GM23338 (cell line): ENCODE measurements around the gene MUS81. TPM values are rescaled to one million over a fixed set of nuclear protein-coding genes. Genes with fewer than 3 reads are reported as not detected.

Experiments used
- ATAC-seq: fragments of 200-7000 bp; cut with Tn5 transposase; 3 replicates; pipeline ENCODE4 v1.9.1; 2020
- DNase-seq: peaks from one replicate; pipeline ENCODE4 v3.0.0-alpha.2; 2015; ENCODE audit warnings: low spot score
- H2AFZ ChIP-seq: fragments of 200-600 bp; sonication (generic); 2 replicates; pipeline ENCODE4 v1.8.0; 2016; ENCODE audit warnings: antibody characterized with exemption, mild to moderate bottlenecking, moderate library complexity
- H3F3A ChIP-seq: fragments of 200-600 bp; sonication (generic); replicated peaks from 2 replicates; pipeline ENCODE4 v1.8.0; 2017; ENCODE audit warnings: antibody characterized with exemption, mixed run types, low read depth
- H3K27ac ChIP-seq: fragments of 200-600 bp; sonication (generic); 2 replicates; pipeline ENCODE4 v1.6.1; 2016; ENCODE audit warnings: low read depth
- H3K27me3 ChIP-seq: fragments of 200-600 bp; sonication (generic); 2 replicates; pipeline ENCODE4 v1.8.0; 2016; ENCODE audit warnings: mild to moderate bottlenecking, mixed run types, moderate library complexity; ENCODE audit not compliant: insufficient read depth
- H3K36me3 ChIP-seq: fragments of 200-600 bp; sonication (generic); 2 replicates; pipeline ENCODE4 v1.8.0; 2016; ENCODE audit warnings: mild to moderate bottlenecking; ENCODE audit not compliant: insufficient read depth
- H3K4me1 ChIP-seq: fragments of 200-600 bp; sonication (generic); 2 replicates; pipeline ENCODE4 v1.8.0; 2016; ENCODE audit warnings: mild to moderate bottlenecking, moderate library complexity; ENCODE audit not compliant: insufficient read depth
- H3K4me2 ChIP-seq: fragments of 200-600 bp; sonication (generic); 2 replicates; pipeline ENCODE4 v1.7.1; 2017; ENCODE audit warnings: mixed run types
- H3K4me3 ChIP-seq: fragments of 200-600 bp; sonication (generic); 2 replicates; pipeline ENCODE4 v1.6.1; 2016; ENCODE audit warnings: mixed run types
- H3K79me2 ChIP-seq: fragments of 200-600 bp; sonication (generic); replicated peaks from 2 replicates; pipeline ENCODE4 v1.8.0; 2017; ENCODE audit warnings: mild to moderate bottlenecking; ENCODE audit not compliant: insufficient read depth
- H3K9me2 ChIP-seq: fragments of 200-600 bp; sonication (generic); 2 replicates; pipeline ENCODE4 v1.8.0; 2017; ENCODE audit not compliant: insufficient read depth
- H4K20me1 ChIP-seq: fragments of 200-600 bp; sonication (generic); replicated peaks from 2 replicates; pipeline ENCODE4 v1.8.0; 2017; ENCODE audit warnings: mild to moderate bottlenecking; ENCODE audit not compliant: insufficient read depth
- H3K27ac Mint-ChIP-seq: 2 replicates; pipeline ENCODE4 v1.8.0; 2020; ENCODE audit warnings: inconsistent platforms, mild to moderate bottlenecking, moderate library complexity, mixed read lengths
- H3K27me3 Mint-ChIP-seq: 3 replicates; pipeline ENCODE4 v1.8.0; 2022; ENCODE audit warnings: low read depth, mild to moderate bottlenecking, moderate library complexity, mixed read lengths, inconsistent platforms; ENCODE audit not compliant: insufficient read depth, poor library complexity
- H3K36me3 Mint-ChIP-seq: 3 replicates; pipeline ENCODE4 v1.8.0; 2021; ENCODE audit warnings: low read depth, mild to moderate bottlenecking, inconsistent platforms, moderate library complexity, mixed read lengths
- H3K4me1 Mint-ChIP-seq: 3 replicates; pipeline ENCODE4 v1.8.0; 2020; ENCODE audit warnings: mild to moderate bottlenecking, inconsistent platforms, mixed read lengths
- H3K4me3 Mint-ChIP-seq: 3 replicates; pipeline ENCODE4 v1.8.0; 2021; ENCODE audit warnings: moderate library complexity, mild to moderate bottlenecking, inconsistent platforms, mixed read lengths
- H3K9me3 Mint-ChIP-seq: 3 replicates; pipeline ENCODE4 v1.8.0; 2020; ENCODE audit warnings: moderate library complexity, mild to moderate bottlenecking, inconsistent platforms, mixed read lengths
- CREB1 ChIP-seq: fragments of 250-450 bp; sonication (Bioruptor Pico); IDR thresholded peaks from 2 replicates; pipeline ENCODE4 v1.5.0; 2020; ENCODE audit warnings: low read depth, mild to moderate bottlenecking, moderate library complexity
- CTCF ChIP-seq, 2 experiments: fragments of 200-600 bp in 1 of 2; sonication (generic) in 1 of 2; conservative IDR thresholded peaks; 2 replicates each; pipeline versions ENCODE4 v1.5.1 to v1.6.1; 2016 to 2017; ENCODE audit warnings: antibody characterized with exemption in 2 of 2, low read depth in 2 of 2, mild to moderate bottlenecking in 2 of 2, moderate library complexity in 1 of 2
- ETS1 ChIP-seq: IDR thresholded peaks from 2 replicates; pipeline ENCODE4 v1.6.1; 2016; ENCODE audit warnings: antibody characterized with exemption
- EZH2 ChIP-seq: fragments of 200-600 bp; sonication (generic); IDR thresholded peaks from one replicate; pipeline ENCODE4 v1.8.0; 2017; ENCODE audit warnings: antibody characterized with exemption, mild to moderate bottlenecking, low read depth; ENCODE audit not compliant: unreplicated experiment
- NANOG ChIP-seq: IDR thresholded peaks from 2 replicates; pipeline ENCODE4 v1.6.1; 2016; ENCODE audit warnings: antibody characterized with exemption, borderline replicate concordance
- POLR2AphosphoS5 ChIP-seq: IDR thresholded peaks from 2 replicates; pipeline ENCODE4 v1.6.1; 2016; ENCODE audit warnings: antibody characterized with exemption, low read depth
- ZNF114 ChIP-seq: fragments of 250-450 bp; sonication (Bioruptor Pico); IDR thresholded peaks from 2 replicates; pipeline ENCODE4 v1.5.0; 2020; ENCODE audit warnings: mild to moderate bottlenecking, moderate library complexity
- ZNF462 ChIP-seq: fragments of 250-450 bp; sonication (Bioruptor Pico); IDR thresholded peaks from 2 replicates; pipeline ENCODE4 v1.5.0; 2020; ENCODE audit warnings: mild to moderate bottlenecking, moderate library complexity
- polyA plus RNA-seq: library from polyadenylated mRNA; unstranded; fragments of >200 nt; fragmentation: Nextera tagmentation; extraction: Ambion mirVana; gene quantifications from 2 replicates; pipeline ENCODE4 v1.2.1, GENCODE V29; 2016
- total RNA-seq: library from RNA; depleted of rRNA; stranded (reverse); fragments of >200 nt; shearing (Covaris generic); gene quantifications from 2 replicates; pipeline ENCODE4 v1.2.3, GENCODE V29; 2014
- TF ChIP-seq, protein P1 (sequence below): IDR thresholded peaks from one replicate; pipeline ENCODE4 v1.6.1; 2018; ENCODE audit warnings: antibody characterized with exemption; ENCODE audit not compliant: unreplicated experiment

The MUS81 gene
- total and polyA plus RNA-seq, 2 experiments from 2014 or later: 38.5 to 48.6 TPM

DNA sequence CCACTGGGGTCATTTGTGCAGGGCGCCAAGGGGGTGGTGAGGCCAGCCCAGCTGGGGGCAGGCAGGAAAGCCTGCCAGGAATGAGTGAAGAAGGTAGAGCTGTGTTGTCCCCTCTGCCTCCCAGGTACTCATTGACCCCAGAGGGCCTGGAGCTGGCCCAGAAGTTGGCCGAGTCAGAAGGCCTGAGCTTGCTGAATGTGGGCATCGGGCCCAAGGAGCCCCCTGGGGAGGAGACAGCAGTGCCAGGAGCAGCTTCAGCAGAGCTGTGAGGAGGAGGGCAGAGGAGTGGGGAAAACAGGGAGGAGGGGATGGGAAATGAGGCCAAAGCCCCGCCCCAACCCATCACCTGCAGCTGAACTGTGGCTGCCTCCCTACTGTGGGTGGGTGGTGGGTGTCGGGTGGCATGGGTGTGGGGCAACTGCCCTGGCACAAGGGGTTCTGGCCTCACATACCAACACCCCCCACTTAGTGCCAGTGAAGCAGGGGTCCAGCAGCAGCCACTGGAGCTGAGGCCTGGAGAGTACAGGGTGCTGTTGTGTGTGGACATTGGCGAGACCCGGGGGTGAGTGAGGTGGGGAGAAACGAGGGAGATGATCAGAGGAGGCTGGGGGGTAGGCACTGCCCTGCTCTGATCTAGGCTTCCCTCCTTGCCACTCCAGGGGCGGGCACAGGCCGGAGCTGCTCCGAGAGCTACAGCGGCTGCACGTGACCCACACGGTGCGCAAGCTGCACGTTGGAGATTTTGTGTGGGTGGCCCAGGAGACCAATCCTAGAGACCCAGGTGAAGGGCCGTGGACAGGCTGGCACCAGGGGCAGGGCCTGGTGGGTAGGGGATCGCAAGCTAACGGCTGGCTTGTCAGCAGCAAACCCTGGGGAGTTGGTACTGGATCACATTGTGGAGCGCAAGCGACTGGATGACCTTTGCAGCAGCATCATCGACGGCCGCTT, 3.0 kb downstream of the MUS81 start (continued):
- TF ChIP-seq, protein P1, sequence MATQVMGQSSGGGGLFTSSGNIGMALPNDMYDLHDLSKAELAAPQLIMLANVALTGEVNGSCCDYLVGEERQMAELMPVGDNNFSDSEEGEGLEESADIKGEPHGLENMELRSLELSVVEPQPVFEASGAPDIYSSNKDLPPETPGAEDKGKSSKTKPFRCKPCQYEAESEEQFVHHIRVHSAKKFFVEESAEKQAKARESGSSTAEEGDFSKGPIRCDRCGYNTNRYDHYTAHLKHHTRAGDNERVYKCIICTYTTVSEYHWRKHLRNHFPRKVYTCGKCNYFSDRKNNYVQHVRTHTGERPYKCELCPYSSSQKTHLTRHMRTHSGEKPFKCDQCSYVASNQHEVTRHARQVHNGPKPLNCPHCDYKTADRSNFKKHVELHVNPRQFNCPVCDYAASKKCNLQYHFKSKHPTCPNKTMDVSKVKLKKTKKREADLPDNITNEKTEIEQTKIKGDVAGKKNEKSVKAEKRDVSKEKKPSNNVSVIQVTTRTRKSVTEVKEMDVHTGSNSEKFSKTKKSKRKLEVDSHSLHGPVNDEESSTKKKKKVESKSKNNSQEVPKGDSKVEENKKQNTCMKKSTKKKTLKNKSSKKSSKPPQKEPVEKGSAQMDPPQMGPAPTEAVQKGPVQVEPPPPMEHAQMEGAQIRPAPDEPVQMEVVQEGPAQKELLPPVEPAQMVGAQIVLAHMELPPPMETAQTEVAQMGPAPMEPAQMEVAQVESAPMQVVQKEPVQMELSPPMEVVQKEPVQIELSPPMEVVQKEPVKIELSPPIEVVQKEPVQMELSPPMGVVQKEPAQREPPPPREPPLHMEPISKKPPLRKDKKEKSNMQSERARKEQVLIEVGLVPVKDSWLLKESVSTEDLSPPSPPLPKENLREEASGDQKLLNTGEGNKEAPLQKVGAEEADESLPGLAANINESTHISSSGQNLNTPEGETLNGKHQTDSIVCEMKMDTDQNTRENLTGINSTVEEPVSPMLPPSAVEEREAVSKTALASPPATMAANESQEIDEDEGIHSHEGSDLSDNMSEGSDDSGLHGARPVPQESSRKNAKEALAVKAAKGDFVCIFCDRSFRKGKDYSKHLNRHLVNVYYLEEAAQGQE: no peak

DNA sequence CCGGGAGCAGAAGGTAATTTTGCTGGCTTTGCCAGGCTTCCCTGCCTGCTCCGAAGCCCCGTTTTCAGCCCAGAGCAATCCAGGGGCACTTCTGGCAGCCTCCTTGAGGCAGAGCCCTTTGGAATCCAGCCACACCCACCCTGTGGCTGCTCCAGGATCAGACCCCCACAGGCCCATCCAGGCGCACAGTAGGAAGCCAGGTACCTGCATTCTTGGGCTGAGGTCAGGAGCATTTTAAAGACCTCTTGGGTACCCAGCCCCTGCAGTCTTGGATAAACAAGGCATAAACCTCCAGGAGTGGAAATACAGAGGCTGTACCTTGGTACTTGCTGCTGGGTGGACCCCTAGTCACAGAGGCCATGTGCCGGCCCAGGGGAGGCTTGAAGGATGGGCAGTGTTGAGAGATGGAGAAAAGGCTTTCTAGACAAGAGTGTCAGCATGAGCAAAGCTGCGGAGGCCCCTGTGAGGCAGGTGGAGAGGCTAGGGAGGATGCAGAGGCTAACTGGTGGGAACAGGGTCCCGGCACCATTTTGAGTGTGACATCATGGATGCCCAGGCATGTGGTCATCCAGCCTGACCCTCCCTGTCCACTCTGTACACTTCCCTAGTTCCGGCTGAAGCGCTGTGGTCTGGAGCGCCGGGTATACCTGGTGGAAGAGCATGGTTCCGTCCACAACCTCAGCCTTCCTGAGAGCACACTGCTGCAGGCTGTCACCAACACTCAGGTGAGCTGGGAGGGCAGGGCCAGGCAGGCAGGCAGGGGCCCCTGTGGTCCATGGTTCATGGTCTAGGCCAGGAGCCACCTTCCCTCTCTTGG, 3.9 kb downstream of the MUS81 start:
- no peak overlapping the region for H3K27ac Mint-ChIP-seq
- H3K4me1 Mint-ChIP-seq: peaks cover 16% of the 10 kb centered on the region
- H3K9me3 Mint-ChIP-seq: peaks cover 4% of the 10 kb centered on the region; the same call in 2 of the 3 replicates
- H3K27me3 ChIP-seq: peaks cover 8% of the 10 kb centered on the region; the same call in 1 of the 2 replicates
- DNase-seq: no peak
- ATAC-seq: no peak
- no peak overlapping the region for H3K4me3 Mint-ChIP-seq
- H3K79me2 ChIP-seq: peaks cover 11% of the 10 kb centered on the region
- H3K9me2 ChIP-seq: no peaks in the 10 kb centered on the region
- H3K4me2 ChIP-seq: no peak overlapping the region
- H3K4me1 ChIP-seq: peaks cover 8% of the 10 kb centered on the region; the same call in 1 of the 2 replicates
- H3K36me3 Mint-ChIP-seq: peaks cover 39% of the 10 kb centered on the region
- peaks cover 4% of the 10 kb centered on the region; the same call in 1 of the 2 replicates for H3K36me3 ChIP-seq
- H3K4me3 ChIP-seq: no peak overlapping the region
- peaks cover 6% of the 10 kb centered on the region; the same call in 1 of the 2 replicates for H4K20me1 ChIP-seq
- H2AFZ ChIP-seq: no peak overlapping the region
- H3F3A ChIP-seq: peaks cover 27% of the 10 kb centered on the region
- H3K27me3 Mint-ChIP-seq: peaks cover 34% of the 10 kb centered on the region
- no peak overlapping the region for H3K27ac ChIP-seq
- TF ChIP-seq NANOG (no peak), POLR2AphosphoS5 (no peak), EZH2 (no peak), ZNF114 (CRISPR knock-in tag) (no peak), ZNF462 (CRISPR knock-in tag) (no peak), CTCF (conservative IDR thresholded peaks at IDR 0.05; ENCODE audit: low read depth in 2 of 2) (no peak), CREB1 (no peak), ETS1 (no peak)
